SK-N-SH (cell line): Measurements from ENCODE around the gene DOCK8.

Experiments
- CTCF ChIP-seq: fragments of 200-600 bp; sonication (generic); IDR thresholded peaks from 2 replicates; pipeline ENCODE4 v1.6.1; 2017; ENCODE audit warnings: antibody characterized with exemption, mild to moderate bottlenecking, moderate library complexity
- RAD21 ChIP-seq: IDR thresholded peaks from 2 replicates; pipeline ENCODE4 v1.6.1; 2012; ENCODE audit warnings: mild to moderate bottlenecking, low read length

- TF ChIP-seq CTCF (no peak), RAD21 (no peak)
These were observed 104.0 kb downstream of the DOCK8 start for GRCh38 chr9:318646-319045.
